ENCODE results near the gene OR2F2. TPM values are rescaled to one million over a fixed set of nuclear protein-coding genes. Genes with fewer than 3 reads are reported as not detected.

The OR2F2 gene
- total RNA-seq, 2 experiments from 2014 or later: not detected

GRCh38 chr7:143902332-143902899 lies 32.6 kb upstream of the OR2F2 start:
- CTCF ChIA-PET: interaction anchor here (1.0 to 2.5 kb wide), 9 partner anchors 9 to 226 kb away, joined by 3 to 29 read pairs (median 8); no protein-coding TSS in a partner anchor
- DNase-seq: no peak
- Mint-ChIP-seq H3K9me3 (ENCODE audit: low read depth) (no peaks in the 10 kb centered on the region), H3K4me1 (peaks cover 24% of the 10 kb centered on the region), H3K27ac (peak overlapping the region; percentile 90), H3K36me3 (peaks cover 1% of the 10 kb centered on the region), H3K4me3 (peak overlapping the region; percentile 90), H3K27me3 (no peaks in the 10 kb centered on the region)
- no peak for ATAC-seq

GRCh38 chr7:143905509-143905908 lies 29.5 kb upstream of the OR2F2 start:
- Mint-ChIP-seq H3K9me3 (ENCODE audit: low read depth) (no peaks in the 10 kb centered on the region), H3K27me3 (peaks cover 2% of the 10 kb centered on the region), H3K27ac (no peak overlapping the region), H3K4me3 (no peak overlapping the region), H3K36me3 (no peaks in the 10 kb centered on the region), H3K4me1 (peaks cover 13% of the 10 kb centered on the region)
- CTCF ChIA-PET: no interaction called here
- no peak for DNase-seq
- no peak for ATAC-seq

- CTCF ChIA-PET: no interaction called here
- no peak overlapping the region for H3K27ac Mint-ChIP-seq
- DNase-seq: no peak
- H3K9me3 Mint-ChIP-seq (ENCODE audit: low read depth): no peaks in the 10 kb centered on the region
- H3K36me3 Mint-ChIP-seq: no peaks in the 10 kb centered on the region
- ATAC-seq: no peak
- peaks cover 7% of the 10 kb centered on the region for H3K4me1 Mint-ChIP-seq
- H3K4me3 Mint-ChIP-seq: no peak overlapping the region
- H3K27me3 Mint-ChIP-seq: peaks cover 2% of the 10 kb centered on the region
Observed at GRCh38 chr7:143906151-143906550, 28.9 kb upstream of the OR2F2 start.

GRCh38 chr7:143906895-143907294 lies 28.1 kb upstream of the OR2F2 start:
- Mint-ChIP-seq H3K4me1 (peaks cover 2% of the 10 kb centered on the region), H3K4me3 (no peak overlapping the region), H3K27me3 (peaks cover 2% of the 10 kb centered on the region), H3K36me3 (no peaks in the 10 kb centered on the region), H3K9me3 (ENCODE audit: low read depth) (no peaks in the 10 kb centered on the region), H3K27ac (no peak overlapping the region)
- DNase-seq (no peak), ATAC-seq (no peak)
- CTCF ChIA-PET: no interaction called here

GRCh38 chr7:143908120-143908519 lies 26.9 kb upstream of the OR2F2 start:
- DNase-seq (no peak), ATAC-seq (no peak)
- H3K36me3 Mint-ChIP-seq: no peaks in the 10 kb centered on the region
- no peaks in the 10 kb centered on the region for H3K4me1 Mint-ChIP-seq
- no peak overlapping the region for H3K4me3 Mint-ChIP-seq
- peaks cover 6% of the 10 kb centered on the region for H3K27me3 Mint-ChIP-seq
- no peaks in the 10 kb centered on the region for H3K9me3 Mint-ChIP-seq (ENCODE audit: low read depth)
- H3K27ac Mint-ChIP-seq: no peak overlapping the region
- CTCF ChIA-PET: interaction anchor here (1.1 kb wide), 1 partner anchor 16 kb away, joined by 3 read pairs; no protein-coding TSS in a partner anchor

GRCh38 chr7:143909863-143910262 lies 25.2 kb upstream of the OR2F2 start:
- Mint-ChIP-seq H3K4me1 (no peaks in the 10 kb centered on the region), H3K27ac (no peak overlapping the region), H3K9me3 (ENCODE audit: low read depth) (no peaks in the 10 kb centered on the region), H3K4me3 (no peak overlapping the region), H3K27me3 (peaks cover 17% of the 10 kb centered on the region), H3K36me3 (no peaks in the 10 kb centered on the region)
- CTCF ChIA-PET: interaction anchor here (2.7 kb wide), 1 partner anchor 8 kb away, joined by 12 read pairs; the partner anchor contains the start of gene TCAF1
- DNase-seq: no peak
- no peak for ATAC-seq

GRCh38 chr7:143910473-143911248 lies 24.4 kb upstream of the OR2F2 start:
- Mint-ChIP-seq H3K9me3 (ENCODE audit: low read depth) (no peaks in the 10 kb centered on the region), H3K27ac (no peak overlapping the region), H3K36me3 (no peaks in the 10 kb centered on the region), H3K4me3 (no peak overlapping the region), H3K4me1 (no peaks in the 10 kb centered on the region), H3K27me3 (peaks cover 19% of the 10 kb centered on the region)
- DNase-seq (no peak), ATAC-seq (no peak)
- CTCF ChIA-PET: interaction anchor here (1.4 to 2.7 kb wide), 2 partner anchors 9 to 18 kb away, joined by 4 to 12 read pairs; partner anchors contain the start of gene TCAF1

- CTCF ChIA-PET: no interaction called here
- ATAC-seq: no peak
- peaks cover 32% of the 10 kb centered on the region for H3K27me3 Mint-ChIP-seq
Observed at GRCh38 chr7:143913945-143914615, 21.0 kb upstream of the OR2F2 start.

GRCh38 chr7:143914938-143915652 lies 19.9 kb upstream of the OR2F2 start:
- Mint-ChIP-seq H3K4me3 (no peak overlapping the region), H3K9me3 (ENCODE audit: low read depth) (no peaks in the 10 kb centered on the region), H3K27ac (no peak overlapping the region), H3K4me1 (no peaks in the 10 kb centered on the region), H3K36me3 (no peaks in the 10 kb centered on the region), H3K27me3 (peaks cover 41% of the 10 kb centered on the region)
- no peak for ATAC-seq
- CTCF ChIA-PET: no interaction called here
- DNase-seq: no peak

More at GRCh38 chr7:143913945-143914615, 21.0 kb upstream of the OR2F2 start:
- no peak for DNase-seq
- no peak overlapping the region for H3K27ac Mint-ChIP-seq
- H3K36me3 Mint-ChIP-seq: no peaks in the 10 kb centered on the region
- H3K9me3 Mint-ChIP-seq (ENCODE audit: low read depth): no peaks in the 10 kb centered on the region
- H3K4me1 Mint-ChIP-seq: no peaks in the 10 kb centered on the region
- H3K4me3 Mint-ChIP-seq: no peak overlapping the region

GRCh38 chr7:143924851-143925250 lies 10.2 kb upstream of the OR2F2 start:
- no peak overlapping the region for H3K27ac Mint-ChIP-seq
- CTCF ChIA-PET: interaction anchor here (1.6 kb wide), 1 partner anchor 9 kb away, joined by 5 read pairs; no protein-coding TSS in a partner anchor
- H3K36me3 Mint-ChIP-seq: no peaks in the 10 kb centered on the region
- no peak for DNase-seq
- H3K27me3 Mint-ChIP-seq: peaks cover 26% of the 10 kb centered on the region
- no peak overlapping the region for H3K4me3 Mint-ChIP-seq
- no peak for ATAC-seq
- H3K9me3 Mint-ChIP-seq (ENCODE audit: low read depth): no peaks in the 10 kb centered on the region
- H3K4me1 Mint-ChIP-seq: peaks cover 11% of the 10 kb centered on the region

GRCh38 chr7:143929224-143929920 lies 5.7 kb upstream of the OR2F2 start:
- Mint-ChIP-seq H3K27ac (no peak overlapping the region), H3K4me3 (no peak overlapping the region), H3K9me3 (ENCODE audit: low read depth) (no peaks in the 10 kb centered on the region), H3K36me3 (peaks cover 2% of the 10 kb centered on the region), H3K27me3 (peaks cover 4% of the 10 kb centered on the region), H3K4me1 (peaks cover 34% of the 10 kb centered on the region)
- DNase-seq (no peak), ATAC-seq (peak; percentile 97)
- CTCF ChIA-PET: interaction anchor here (0.6 to 2.2 kb wide), 3 partner anchors 28 to 1681 kb away, joined by 3 to 7 read pairs (median 3); partner anchors contain the start of gene TCAF1

GRCh38 chr7:143931739-143932138 lies 3.3 kb upstream of the OR2F2 start:
- H3K27me3 Mint-ChIP-seq: peaks cover 3% of the 10 kb centered on the region
- CTCF ChIA-PET: interaction anchor here (1.0 to 1.7 kb wide), 2 partner anchors 30 to 35 kb away, joined by 3 to 4 read pairs; partner anchors contain the start of gene TCAF1
- H3K9me3 Mint-ChIP-seq (ENCODE audit: low read depth): no peaks in the 10 kb centered on the region
- peaks cover 34% of the 10 kb centered on the region for H3K4me1 Mint-ChIP-seq
- no peak for ATAC-seq
- H3K27ac Mint-ChIP-seq: no peak overlapping the region
- no peak overlapping the region for H3K4me3 Mint-ChIP-seq
- DNase-seq: no peak
- H3K36me3 Mint-ChIP-seq: peaks cover 2% of the 10 kb centered on the region
